Embryonic facial prominence (tissue), 1 donor: ENCODE data around the gene TMEM176A.

Experiments
- DNase-seq: peaks from one replicate; pipeline ENCODE4 v3.0.0-alpha.2; 2016; ENCODE audit errors: extremely low spot score

The TMEM176A gene

DNA sequence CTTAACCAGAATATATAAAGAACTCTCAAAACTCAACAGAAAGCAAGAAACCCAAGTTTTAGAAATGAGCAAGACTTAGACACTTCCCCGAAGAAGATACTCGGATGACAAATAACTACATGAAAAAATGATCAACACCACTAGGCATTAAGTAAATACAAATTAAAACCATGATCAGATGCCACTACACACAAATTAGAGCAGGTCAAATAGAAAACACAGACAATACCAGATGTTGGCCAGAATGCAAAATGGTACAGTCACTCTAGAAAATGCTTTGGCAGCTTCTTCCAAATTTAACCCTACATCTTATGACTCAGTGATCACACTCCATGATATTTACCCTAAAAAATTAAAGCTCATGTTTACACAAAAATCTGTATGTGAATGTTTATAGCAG, 18.4 kb downstream of the TMEM176A start:
- no peak for DNase-seq

DNA sequence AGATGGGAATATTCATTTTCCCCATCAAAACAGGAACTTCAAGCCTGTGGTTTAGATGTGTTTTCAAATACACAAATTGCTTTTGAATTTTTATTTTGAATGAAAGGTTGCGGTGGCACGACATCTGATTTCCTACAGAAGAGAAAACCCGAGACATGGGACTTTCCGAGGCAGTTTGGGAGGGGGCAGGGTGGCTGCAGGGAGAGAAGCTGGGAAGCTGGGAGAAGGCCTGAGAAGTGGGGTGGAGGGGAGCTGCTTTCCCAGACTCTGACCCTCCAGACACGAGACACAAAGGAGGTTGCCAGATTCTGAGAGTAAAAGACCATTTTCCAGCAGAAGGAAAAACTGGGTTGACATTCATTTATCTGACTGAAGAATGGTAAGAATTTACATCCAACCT, 19.6 kb downstream of the TMEM176A start:
- DNase-seq = no peak

DNA sequence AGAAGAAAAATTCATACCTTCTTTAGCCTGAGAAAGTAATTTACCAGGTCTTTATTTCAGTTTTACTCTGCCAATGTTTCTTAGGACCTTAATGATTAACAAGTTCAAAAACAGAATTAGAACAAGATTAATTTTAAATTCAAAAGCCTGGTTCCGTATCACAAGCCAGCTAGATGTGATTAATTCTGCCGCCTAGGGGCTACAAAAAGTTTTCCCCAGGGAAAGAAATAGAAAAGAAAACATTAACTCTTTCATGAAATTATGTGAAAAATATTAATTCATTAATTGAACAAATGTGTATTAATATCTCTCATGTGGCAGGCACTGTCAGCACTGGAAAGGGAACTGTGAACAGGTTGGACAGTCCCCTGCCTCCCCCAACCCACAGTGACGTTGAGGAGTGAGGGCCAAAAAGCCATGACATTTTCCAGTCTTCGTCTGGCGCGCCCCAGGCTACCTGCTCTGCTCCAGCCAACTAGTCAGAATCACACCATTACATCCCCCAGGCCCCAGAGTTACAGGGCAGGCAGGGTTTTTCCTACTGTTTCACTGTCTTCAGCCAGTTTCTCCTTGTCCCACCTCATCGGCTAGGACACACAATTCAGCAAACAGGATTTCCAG, 20.1 kb downstream of the TMEM176A start:
- no peak for DNase-seq

DNA sequence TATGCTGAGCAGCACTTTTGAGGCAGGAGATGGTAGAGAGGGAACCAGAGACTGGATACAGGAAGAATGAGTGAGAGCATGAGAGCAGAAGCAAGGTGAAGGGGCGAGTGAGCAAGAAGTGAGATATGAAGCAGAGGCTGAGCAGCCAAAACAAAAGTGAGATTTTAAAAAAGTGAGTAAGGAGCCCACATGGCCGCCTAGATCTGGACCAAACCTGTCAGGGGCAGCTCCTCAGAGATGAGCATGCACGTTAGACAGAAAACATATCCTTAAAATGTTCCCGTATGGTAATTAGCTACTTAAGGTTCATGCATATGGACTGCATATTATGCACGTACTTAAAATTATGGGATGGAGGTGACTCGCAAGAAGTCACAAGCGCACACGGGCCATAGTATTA, 22.5 kb downstream of the TMEM176A start:
- DNase-seq = no peak

DNA sequence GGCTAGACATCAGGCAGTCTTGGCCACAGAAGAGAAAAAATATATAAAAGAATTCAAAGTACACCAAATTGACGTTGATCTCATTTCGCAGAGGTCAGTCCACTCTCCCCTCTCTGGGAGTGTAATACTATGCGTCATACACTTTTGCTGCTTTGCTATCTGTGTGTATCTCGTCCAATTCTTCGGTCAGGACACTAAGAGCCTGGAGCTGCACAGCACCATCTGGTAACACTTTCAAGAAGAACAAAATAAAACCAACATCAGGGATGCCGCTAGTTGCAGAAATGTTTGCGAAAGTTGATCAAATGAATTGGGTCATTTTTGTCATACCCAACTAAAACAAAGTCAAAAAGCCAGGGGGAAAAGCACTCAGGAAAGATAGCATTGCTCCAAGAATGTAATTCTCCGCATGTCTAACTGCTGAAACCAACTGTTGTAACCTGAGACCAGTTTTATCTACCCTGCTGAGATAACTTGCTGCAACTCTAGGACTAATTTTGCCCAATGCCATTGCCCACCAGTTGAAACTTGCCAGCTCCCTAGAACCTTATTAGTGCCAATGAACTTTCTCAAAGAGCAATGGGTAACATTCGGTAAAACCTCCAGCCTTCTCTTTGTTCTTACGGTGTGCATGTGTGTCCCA, 23.0 kb downstream of the TMEM176A start:
- no peak for DNase-seq

DNA sequence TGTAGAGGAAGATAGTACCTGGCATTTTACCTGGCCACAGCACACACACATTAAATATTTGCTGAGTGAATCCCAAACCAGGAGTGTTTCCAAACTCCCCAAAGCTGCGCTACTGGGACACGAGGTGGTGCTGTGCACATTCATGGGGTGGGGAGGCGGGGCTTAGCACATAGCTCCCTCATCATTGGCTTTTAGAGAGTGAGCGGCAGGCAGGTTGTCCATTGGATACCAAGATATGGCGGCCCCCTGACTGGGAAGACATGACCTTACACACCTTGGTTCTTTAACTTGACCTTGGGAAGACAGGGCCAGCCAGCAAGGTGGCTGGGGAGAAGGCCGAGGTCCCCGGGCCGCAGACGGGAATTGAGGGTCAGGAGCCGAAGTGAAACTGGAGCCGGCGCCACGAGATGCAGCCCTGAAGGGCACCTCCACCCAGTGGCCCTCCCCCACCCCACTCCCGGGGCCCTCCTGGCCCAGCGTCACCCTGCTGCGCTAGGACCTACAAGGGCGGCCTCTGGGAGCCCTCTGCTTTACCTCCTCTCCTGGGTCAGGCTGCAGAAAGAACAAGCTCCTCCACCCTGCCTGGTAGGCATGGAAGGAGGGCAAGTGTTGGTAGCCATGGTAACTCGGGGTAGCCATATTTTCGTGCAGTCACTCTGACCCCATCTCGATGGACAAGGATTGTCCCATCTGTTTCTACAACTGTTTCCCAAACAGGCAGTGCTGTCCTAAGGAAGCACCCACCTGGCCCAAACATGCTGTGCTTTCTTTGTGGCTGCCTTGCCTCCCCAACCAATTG, 24.0 kb downstream of the TMEM176A start:
- DNase-seq = no peak

DNA sequence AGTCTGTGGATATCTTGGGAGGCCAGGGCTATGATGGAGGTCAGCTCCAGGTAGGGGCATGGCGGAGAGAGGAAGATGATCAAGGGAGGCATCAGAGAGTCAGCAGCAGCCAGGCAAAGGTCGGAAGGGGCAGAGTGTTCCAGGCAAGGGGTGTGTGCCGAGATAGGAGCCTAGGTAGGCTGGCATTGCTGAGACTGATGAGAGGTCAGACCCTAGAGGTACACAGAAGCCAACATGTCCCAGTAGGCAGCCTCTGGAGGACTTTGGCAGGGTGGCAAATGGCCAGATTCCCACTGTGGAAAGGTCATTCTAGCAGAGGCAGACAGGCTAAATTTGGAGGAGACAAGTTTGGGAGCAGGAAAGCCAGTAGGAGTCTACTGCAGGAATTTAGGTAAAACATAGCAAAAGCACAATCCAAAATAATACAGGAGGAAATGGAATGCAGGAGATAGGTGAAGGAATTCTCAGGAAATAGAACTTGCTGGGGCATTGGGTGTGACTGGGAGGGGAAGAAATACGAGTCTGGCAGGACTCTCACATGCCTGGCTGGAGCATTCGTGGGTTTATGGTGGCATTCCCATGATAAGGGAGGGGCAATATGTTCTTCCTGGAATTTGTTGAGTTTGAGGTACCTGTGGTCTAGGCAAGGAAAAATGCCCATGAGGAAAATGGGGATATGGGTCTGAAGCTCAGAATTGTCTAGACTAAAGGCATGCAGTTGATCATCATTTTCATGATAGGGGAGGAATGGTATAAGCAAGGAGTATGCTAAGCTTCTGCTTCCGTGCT, 25.7 kb downstream of the TMEM176A start:
- no peak for DNase-seq

DNA sequence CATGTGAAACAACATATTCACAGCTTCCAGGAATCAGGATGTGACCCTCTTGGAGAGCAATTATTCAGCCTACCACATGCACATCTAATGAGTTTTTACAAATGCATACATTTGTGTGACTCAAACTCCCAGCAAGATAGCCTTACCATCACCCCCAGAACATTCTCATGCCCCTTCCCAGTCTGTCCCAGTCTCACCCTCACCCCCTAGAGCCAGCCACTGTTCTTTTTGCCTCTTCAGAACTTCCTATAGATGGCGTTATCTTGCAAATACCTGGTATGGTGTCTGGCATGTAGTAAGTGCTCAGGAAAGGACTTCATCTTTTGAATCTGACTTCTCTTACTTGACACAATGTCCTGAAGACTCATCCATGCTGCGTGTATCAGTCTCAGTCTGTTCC, 27.8 kb downstream of the TMEM176A start:
- DNase-seq = no peak

DNA sequence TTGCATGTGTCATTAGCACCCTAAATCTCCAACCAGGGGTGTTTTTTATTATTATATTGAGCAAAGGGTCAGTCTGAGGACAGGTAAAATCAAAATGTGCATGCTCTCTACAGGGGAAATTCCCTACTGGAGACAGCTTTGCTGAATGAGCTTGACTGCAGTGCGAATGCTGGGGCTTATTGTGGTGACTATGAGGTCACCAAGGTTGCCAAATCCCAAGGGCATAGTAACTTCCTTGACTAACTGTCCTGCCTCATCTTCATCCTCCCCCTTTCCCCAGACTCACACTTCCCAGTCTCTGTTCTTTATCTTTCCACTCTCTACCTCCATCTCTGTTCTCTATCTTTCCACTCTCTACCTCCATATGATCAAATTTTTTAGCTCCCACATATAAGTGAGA, 28.9 kb downstream of the TMEM176A start:
- DNase-seq = no peak

DNA sequence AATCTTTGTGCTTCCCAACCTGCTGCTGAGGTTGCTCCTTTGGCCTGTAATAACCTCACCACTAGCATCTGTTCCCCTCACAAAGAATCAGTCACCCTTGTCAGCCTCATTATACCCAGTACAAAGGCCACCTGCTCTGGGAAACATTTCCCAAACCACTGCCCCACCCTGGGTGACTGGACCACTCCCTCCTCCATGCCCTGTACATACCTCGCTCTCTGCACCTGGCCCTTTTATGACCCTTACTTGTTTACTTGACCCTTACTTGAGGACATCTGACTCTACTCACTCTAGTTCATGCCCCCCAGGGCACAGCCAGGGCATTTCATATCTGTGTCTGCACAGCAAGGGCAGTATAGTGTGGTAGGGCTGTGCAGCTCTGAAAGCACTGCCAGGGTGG, 30.4 kb downstream of the TMEM176A start:
- DNase-seq = no peak

DNA sequence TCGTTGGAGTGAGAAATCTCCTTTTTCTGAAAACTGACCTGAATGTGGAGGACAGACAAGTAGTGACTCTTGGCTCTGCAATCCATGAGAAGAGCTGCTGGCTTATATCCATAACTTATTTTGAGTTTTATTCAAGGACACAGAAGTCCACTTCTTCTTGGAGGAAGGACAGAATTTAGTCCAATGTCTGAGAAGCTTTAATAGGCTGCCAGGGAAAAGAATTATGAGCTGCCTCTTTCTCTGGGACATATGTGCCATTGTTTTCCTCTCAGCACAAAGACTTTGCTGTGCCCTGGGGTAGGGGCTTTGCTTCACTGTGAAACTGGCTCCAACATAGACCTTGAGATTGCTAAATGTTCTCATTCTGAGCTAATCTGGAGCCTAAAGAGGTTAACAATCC, 31.3 kb downstream of the TMEM176A start:
- DNase-seq = no peak

DNA sequence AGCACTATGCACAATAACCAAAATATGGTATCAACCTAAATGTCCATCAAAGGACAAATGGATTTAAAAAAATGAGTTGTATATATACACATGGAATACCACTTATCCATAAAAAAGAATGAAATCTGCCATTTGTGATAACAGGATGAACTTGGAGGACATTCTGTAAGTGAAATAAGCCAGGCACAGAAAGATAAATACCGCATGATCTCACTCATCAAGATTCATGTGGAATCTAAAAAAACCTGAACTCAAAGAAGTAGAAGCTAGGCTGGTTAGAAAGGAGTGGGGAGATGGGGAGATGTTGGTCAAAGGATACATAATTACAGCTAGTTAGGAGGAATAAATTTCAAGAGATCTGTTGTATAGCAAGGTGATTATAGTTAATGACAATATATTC, 34.5 kb downstream of the TMEM176A start:
- no peak for DNase-seq

DNA sequence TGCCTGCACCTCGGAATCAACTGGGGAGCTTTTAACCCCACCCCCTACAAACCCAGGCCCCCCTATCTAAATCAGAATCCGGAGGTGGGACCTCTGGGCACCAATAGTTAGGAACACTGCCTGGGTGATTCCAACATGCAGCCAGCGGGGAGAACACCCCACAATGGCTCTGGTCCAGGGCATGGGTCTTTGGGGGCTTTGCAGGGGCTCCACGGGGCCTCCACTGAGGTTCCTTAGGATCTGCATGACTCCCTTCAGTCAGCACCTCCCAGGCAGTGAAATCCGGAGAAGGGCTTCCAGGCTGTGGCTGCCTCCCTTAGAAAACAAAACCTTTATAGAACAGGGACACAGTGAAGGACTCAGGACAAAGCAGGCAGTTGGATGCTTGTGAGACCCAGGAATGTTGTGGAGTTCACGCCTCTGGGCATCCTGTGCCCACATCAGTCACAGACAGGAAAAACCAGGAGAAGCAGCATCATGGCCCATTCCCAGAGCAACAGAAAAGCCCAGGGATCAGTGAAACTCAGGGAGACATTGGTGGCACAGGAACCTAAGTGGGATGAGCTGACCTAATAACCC, 35.2 kb downstream of the TMEM176A start:
- DNase-seq = no peak

DNA sequence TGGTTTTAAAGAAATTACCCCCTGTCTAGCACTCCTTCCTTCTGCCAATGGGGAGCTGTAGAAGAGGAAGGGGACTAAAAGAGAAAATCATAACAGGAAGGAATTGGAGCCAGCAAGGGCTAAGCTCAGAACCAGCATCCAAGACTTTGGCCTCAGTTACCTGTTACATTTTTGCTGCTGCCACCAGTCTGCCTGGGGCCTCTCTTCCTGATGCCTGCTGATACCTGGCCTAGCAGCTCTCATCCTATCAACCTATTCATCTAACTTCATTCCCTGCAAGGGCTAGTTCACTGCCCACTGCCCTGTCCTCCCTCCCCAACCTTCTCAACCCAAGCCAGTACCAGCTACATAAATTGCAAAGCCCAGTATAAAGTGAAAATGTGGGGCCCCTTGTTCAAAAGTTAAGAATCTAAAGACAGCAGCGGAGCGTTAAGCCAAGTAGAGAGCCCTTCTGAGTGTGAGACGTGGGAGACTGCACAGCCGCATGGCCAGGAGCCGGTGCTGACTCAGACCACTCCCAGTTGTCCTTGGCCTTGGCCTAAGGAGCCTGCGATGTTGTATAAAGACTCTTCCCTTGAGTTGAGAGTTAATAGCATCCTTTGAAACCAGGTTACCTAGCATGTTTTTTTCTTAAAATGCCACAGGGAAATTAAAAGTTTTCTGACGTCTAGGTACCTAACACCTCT, 38.5 kb downstream of the TMEM176A start:
- no peak for DNase-seq

DNA sequence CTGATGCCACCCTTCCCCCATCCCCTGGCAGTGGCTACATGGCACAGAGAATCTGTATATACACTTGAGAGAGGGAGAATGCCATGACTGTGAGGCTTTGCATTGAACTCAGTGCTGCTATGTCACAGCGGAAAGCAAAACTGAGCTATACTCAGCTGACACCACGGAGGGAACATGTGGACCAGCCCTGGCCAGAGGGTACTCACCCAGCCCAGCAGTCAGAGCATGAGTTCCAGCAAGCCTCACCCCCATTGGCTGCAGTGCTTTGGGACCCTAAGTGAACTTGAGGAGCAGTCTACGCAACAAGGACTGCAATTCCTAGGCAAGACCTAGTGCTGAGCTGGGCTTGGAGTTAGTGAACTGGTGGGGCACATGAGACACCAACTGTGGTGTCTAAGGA, 41.4 kb downstream of the TMEM176A start:
- DNase-seq = no peak

DNA sequence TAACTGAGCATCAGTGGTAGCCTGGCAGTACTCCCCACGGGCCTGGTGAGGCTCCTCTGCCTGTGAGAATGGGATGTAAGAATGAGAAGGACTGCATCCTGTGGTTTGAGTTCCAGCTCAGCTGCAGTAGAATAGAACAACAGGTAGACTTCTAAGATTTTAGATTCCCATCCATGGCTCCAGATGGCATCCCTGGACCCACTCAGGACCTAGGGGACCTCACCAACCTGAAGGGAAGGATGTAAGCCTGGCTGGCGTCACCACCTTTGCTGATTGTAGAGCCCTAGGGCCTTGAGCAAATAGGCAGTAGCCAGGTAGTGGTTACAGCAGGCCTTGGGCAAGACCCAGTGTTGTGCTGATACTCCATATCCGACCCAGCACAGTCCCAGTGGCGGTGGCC, 42.1 kb downstream of the TMEM176A start:
- no peak for DNase-seq

DNA sequence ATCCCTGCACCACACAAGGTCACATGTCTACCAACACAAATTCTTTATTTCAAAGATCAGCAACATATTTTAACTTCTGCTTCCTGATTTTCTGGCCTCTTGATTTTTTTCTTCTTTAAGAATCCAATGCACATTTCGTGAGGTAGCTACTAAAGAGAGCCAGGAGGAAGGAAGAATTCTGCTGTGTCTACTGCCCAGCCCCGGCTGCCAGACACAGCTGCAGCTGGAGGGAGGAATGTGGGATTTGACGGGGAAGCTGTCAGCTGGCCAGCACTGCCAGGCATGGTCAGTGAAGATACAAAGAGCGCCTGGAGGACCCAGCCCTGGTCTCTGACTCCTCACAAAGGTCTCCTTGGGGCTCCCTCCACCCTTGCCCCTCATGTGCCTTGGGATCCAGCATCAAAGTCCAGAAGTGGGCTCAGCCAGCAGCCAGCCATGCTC, 44.9 kb downstream of the TMEM176A start:
- no peak for DNase-seq

DNA sequence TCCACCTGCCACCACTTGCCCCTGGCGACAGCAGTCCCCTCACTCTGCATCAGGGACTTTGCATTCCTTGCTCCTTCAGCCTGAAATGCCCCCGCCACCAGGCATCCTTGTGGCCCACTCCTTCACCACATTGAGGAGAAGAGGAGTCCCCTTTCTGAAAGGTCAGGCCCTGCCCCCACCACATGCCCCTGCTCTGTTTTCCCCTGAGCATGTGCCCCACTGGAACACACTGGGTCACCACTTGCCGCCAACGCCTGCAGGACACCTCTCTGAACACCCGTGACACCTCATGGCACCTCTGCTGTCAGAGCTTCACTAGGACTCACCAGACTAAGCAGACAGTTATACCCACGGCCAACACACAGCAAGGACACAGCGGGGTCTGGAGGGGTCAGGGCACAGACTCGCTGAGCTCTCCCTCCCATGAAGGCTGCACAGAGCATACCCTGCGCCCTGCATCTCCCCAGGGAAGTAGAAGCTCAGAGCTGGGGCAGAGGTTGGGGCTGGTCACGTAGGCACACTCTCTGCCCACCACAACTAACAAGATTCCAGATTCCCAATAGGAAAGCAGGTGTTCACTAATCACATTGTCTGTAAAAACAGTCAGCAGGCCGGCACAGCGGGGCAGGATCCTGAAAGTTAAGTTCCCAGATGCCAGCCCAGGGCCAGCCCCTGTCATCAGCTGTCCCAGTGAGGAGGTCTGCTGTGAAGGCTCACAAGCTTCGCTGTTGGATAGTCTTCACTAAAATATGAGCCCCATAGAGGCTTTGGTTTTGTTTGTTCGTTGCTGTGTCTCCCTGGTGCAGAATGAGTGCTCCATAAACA, 45.9 kb downstream of the TMEM176A start:
- DNase-seq = no peak

DNA sequence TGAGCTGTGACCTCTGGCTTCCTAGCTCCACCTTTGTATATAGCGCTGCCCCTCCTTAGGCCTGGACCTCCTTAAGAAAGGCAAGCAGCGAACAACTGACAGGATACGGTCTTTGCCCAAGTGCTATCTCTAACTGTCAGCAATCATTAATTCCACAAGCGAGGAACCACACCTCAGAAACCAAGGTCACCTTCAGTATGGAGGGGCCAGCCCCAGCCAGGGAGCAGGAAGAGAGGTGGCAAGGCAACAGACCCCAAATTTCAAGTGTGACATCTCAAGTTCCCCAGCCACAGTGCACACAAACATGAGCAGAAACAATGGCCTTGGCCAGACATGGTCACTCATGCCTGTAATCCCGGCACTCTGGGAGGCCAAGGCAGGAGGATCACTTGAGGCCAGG, 47.0 kb downstream of the TMEM176A start:
- no peak for DNase-seq

DNA sequence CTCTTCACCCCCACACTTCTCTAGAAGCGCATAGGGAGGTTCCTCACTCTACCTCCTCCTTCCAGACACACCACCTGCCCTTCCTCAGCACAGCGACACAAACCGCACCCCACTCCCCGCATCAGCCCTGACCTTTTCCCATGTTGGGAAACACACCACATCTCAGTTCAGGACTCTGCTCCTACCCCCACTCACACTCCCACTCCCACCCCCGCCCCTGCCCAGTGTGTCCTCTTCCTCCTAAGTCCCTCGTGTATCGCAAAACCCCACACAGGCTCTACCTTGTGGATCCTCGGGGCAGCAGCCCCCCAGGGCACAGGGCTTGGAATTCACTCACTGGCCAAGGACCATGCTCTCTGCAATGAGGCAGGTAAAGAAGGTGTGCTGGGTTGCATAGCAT, 47.5 kb downstream of the TMEM176A start:
- no peak for DNase-seq
